NB4 (cell line): ENCODE results near the gene ZNF800.

Experiments
- MYC ChIP-seq: IDR thresholded peaks from 2 replicates; pipeline ENCODE4 v1.6.1; 2011; ENCODE audit warnings: low read depth, low read length
- POLR2A ChIP-seq: IDR thresholded peaks from 2 replicates; pipeline ENCODE4 v1.6.1; 2011; ENCODE audit warnings: mild to moderate bottlenecking; ENCODE audit not compliant: insufficient read length; ENCODE audit errors: extremely low read depth
- TF ChIP-seq, protein P1 (sequence below): IDR thresholded peaks from one replicate; pipeline ENCODE4 v1.5.1; 2012; ENCODE audit warnings: low read depth, low read length
- TF ChIP-seq, protein P2 (sequence below): IDR thresholded peaks from 2 replicates; pipeline ENCODE4 v1.6.1; 2011; ENCODE audit warnings: low read depth, low read length

DNA sequence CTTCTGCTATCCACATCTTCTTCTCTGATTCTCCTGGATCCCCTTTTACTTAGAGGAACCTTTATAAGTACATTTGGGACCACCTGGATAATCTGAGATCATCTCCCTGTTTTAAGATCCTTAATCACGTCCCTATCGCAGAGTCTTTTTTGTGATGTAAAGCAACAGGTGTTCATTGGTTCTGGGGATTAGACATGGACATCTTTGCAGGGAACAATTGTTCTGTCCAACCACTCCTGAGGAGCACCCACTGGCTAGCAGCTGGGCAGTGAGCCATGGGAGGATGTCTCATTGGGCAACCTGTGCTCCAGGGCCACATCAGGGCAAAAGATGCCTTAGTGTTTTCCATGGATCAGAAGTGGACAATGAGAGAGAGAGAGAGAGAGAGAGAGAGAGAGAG lies 56.0 kb downstream of the ZNF800 start:
- TF ChIP-seq POLR2A (no peak), MYC (no peak)
- TF ChIP-seq, protein P1, sequence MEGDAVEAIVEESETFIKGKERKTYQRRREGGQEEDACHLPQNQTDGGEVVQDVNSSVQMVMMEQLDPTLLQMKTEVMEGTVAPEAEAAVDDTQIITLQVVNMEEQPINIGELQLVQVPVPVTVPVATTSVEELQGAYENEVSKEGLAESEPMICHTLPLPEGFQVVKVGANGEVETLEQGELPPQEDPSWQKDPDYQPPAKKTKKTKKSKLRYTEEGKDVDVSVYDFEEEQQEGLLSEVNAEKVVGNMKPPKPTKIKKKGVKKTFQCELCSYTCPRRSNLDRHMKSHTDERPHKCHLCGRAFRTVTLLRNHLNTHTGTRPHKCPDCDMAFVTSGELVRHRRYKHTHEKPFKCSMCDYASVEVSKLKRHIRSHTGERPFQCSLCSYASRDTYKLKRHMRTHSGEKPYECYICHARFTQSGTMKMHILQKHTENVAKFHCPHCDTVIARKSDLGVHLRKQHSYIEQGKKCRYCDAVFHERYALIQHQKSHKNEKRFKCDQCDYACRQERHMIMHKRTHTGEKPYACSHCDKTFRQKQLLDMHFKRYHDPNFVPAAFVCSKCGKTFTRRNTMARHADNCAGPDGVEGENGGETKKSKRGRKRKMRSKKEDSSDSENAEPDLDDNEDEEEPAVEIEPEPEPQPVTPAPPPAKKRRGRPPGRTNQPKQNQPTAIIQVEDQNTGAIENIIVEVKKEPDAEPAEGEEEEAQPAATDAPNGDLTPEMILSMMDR = no peak
- TF ChIP-seq, protein P2, sequence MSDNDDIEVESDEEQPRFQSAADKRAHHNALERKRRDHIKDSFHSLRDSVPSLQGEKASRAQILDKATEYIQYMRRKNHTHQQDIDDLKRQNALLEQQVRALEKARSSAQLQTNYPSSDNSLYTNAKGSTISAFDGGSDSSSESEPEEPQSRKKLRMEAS = no peak
